ENCODE results near the gene ATRNL1.

The ATRNL1 gene

DNA sequence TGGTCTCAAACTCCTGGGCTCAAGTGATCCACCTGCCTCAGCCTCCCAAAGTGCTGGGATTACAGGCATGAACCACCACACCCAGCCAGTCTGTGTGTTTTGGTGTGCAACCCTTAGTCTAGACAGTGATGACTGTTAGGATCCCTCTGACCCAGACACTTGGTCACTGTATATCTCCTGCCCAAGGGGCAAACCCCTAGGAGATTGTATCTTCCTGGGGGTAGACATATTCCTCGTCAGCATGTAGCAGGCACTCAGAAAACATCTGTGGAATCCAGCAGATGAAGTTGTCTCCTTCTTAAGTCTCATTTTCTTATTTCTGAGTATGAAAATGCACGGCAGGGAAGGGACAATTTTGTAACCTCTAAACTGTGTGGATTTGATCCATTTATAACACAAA is 887.3 kb downstream of the ATRNL1 start:
- no peak for DNase-seq (ENCODE audit: low read depth in 2 of 2)

DNA sequence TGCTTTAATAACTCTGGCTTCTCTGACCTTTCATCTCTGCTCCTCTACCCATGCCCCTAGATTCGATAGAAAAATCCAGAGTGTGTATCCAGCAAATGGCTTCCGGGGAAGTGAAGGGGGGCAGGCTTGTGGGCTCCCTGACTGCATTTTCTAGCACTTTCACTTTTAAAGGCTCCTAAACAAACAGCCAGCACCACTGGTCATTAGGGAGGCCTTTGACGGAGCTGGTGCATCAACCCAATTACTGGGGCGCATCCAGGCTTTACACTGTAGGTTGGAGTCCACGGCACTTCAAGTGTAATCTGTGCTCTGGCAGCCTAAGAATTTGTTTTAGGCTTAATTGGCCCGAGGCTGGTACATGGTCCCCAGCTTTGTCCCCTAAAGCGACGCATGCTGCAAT is 887.9 kb downstream of the ATRNL1 start:
- no peak for DNase-seq (ENCODE audit: low read depth in 2 of 2)

DNA sequence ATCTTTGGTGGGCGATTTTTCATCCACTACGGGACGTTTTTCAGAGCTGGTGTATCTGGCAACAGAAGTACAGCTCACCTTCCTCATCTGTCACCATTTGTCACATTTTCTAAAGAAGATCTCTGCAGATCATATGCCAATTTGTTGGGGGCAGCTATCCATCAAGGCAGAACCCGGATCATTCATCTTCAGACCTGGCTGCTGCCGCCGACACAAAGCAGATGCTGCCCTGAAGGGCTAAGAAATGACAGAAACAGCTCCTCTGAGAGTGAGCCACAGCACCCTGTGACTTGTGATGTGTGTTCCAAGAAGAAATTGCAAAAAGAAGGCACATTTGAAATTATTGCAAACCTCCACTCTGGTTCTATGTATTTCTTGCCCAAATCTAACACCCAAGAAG is 888.9 kb downstream of the ATRNL1 start:
- DNase-seq (ENCODE audit: low read depth in 2 of 2), result no peak

DNA sequence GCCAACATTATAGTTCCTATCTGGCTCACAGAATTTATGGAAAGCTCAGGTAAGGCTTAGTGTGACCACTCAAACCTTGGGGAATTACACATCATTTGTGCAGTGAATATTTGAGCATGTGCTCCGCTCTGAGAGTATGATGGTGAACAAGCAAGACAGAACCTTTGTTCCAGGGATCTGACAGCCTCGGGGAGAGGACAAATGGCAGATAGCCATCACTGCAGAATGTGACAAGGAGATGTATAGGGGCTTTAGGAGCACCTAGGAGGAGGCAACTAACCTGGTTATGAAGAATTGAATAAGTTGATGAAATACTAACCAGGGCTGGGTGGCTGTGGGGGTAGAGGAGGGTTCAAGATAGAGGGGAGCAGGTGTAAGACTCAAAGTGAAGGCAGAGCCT is 889.4 kb downstream of the ATRNL1 start:
- DNase-seq (ENCODE audit: low read depth in 2 of 2), result no peak

DNA sequence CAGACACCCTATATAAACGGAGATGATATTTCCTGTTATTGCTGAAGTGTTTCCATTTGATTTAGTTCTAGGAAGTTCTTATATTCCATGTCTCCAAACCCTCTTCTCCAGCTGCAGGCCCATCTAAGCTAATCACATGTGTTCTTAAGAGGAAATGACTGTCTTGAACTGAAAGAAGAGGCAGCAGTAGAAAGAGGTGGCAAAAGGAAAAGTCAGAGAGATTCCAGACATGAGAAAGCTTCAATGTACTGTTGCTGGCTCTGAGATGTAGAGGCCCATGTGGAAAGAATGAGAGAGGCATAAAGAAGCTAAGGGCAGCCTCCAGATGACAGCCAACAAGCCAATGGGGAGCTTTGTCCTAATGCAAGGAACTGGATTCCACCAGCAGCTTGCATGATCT is 892.6 kb downstream of the ATRNL1 start:
- DNase-seq (ENCODE audit: low read depth in 2 of 2), result no peak

DNA sequence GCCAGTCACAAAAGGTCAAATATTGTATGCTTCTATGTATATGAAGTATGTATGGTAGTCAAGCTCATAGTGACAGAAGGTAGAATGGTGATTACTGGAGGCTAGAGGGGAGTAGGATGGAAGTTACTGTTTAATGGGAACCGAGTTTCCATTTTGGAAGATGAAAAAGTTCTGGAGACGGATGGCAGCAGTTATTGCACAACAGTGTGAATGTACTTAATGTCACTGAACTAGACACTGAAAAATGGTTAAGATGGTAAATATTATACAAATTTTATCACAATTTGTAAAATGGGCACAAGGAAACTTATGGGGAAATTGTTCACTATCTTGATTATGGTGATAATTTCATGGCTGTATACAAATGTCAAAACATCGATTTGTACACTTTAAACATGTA is 895.2 kb downstream of the ATRNL1 start:
- no peak for DNase-seq (ENCODE audit: low read depth in 2 of 2)

DNA sequence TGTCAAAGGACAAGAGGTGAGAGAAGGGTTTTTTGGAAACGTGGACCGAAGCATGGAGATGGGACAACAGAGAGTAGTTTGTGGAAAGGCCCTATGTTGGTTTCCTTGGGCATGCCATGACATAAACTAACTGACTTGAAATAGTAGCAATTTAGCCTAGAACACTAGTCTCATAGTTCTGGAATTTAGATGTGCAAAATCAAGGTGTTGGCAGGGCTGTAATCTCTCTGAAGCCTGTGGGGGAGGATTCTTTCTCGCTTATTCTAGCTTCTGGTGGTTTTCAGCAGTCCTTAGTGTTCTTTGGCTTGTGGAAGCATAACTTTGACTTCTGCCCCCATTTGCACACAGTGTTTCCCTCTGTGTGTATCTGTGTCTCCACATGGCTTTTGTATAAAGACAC is 896.5 kb downstream of the ATRNL1 start:
- no peak for DNase-seq (ENCODE audit: low read depth in 2 of 2)

DNA sequence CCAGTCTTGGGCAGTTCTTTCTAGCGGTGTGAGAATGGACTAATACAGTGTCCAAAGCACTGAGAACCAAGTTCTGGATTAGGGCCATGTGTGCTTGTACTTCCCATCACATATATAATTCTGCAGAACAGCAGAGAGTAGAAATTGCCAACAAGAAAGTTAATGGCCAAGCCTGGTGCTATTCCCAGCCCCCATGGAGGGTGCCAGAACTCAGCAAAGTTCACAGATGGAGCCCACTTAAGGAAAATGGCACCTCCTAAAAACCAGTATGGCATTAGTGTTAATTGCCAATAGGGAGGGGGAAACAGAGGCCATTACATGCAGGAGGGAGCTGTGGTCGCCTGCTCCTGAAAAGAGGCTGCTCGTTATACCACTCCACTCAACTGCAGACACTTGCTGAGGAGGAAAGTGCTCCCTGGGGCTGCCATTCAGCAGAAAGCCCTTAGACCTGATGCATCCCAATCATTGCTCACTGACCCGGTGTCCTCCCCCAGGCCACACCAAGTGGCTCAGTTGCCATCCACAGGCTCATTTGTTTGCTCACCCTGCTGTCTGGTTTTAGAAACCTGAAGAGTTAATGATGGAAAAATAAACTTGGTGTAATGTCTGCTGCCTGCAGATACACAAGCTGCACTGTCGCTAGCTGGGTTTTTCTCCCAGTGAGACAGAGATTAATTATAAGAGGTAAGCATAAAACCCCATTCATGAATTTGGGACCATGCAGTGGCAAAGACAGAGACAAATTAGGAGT is 899.2 kb downstream of the ATRNL1 start:
- no peak for DNase-seq (ENCODE audit: low read depth in 2 of 2)

DNA sequence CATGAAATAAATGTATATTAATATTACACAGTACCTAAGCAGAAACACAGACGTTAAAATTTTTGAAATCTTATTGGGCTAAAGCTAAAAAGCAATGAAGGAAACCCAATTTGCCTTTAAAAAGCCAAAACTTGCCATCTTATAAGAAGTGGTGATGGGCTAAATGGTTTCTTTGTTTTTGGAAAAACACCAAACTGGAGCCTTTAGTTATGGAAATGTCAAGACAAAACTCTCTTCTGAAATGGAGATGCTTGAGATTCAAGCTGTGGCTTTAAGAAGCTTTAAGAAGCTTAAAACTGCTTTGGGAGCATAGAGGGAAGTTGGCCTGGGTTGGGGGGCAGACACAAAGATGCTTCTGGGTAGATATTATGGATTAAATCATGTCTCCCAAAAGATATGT is 902.9 kb downstream of the ATRNL1 start:
- no peak for DNase-seq (ENCODE audit: low read depth in 2 of 2)

DNA sequence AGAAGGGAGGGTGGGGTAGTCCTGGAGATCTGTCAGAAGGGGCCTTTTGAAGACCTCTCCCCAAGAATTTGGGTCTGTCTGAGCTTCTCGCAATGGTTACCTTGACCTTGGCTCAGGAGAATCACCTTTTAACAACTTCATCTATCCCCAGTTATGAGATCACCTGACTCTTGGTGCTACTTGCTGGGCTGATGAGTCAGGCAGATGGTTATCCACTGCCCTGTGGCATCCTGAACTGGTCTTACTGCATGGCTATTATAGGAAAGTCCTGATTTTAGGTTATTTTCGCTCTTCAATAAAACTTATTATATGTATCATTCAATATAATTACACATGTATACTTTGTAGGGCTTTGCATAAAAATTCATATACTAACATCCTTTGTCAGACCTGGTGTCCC is 905.1 kb downstream of the ATRNL1 start:
- DNase-seq (ENCODE audit: low read depth in 2 of 2), result no peak

Data from stimulated activated CD4-positive, alpha-beta T cell treated with anti-CD3 and anti-CD28 coated beads, Interleukin-12 subunit alpha, Interleukin-12 subunit beta, amount 100 ng/mL, for 24 hours (primary cell).